ENCODE results near the gene PGAP6. TPM values are rescaled to one million over a fixed set of nuclear protein-coding genes. Genes with fewer than 3 reads are reported as not detected.
A peak's percentile ranks its signal among the peaks of the same experiment; 100 is the strongest.
"Not testable (repeated sequence)": the region's sequence is repeated elsewhere in the genome, so short reads cannot be mapped to it uniquely, and the experiment has no call there.

PGAP6 gene
- total and polyA plus RNA-seq, 2 of the 4 experiments (the other 2 are of a cell fraction): 49.1 to 124 TPM

DNA sequence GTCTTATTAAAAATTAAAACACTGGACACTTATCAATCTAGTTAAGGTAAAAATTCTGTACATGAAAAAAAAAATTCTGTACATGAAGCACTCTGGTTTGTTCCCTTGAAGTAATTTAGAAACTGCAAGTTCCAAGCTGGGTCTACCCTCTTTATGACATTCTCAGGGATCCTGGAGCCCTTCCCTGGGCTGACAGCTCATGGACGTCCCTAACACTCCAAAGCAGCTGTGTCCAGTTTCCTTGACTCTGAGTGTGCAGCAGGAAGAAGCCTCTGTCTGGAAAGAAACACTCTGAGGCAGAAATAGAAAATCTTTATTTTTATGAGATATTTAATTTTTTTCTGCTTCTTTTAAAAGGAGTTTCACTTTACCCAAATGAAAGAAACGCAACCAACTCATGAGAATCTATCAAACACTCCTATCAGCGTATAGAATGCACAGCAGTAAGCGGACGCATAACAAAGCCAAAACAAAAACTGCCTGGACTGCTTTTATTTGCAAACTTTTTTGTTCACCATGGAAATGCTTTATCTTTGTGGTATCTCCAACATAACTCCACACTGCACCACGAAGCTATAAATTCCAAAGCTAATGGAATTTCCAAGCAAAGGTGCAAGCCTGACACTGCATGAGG is 50.5 kb downstream of the PGAP6 start:
- H3K56ac ChIP-seq (ENCODE audit: extremely low read depth, insufficient read depth, low read length); H2AK5ac ChIP-seq (ENCODE audit: low read depth, low read length); H3K14ac ChIP-seq (replicated peaks; ENCODE audit: low read depth, low read length); H3K4ac ChIP-seq (ENCODE audit: low read depth, low read length); H3K9me3 ChIP-seq (ENCODE audit: control insufficient read depth, insufficient read depth, low read length); H4K5ac ChIP-seq (ENCODE audit: low read depth, low read length); dilution Hi-C loops (cut with HindIII; ENCODE audit: low sequenced_read_pairs, unreplicated experiment); H4K8ac ChIP-seq (ENCODE audit: low read depth in 2 of 2, low read length in 2 of 2); H3K27ac ChIP-seq (ENCODE audit: insufficient read depth, low read length); H3K36me3 ChIP-seq (ENCODE audit: control insufficient read depth, insufficient read depth, low read length); H3K4me3 ChIP-seq (ENCODE audit: insufficient read depth, low read depth, low read length); H3K23ac ChIP-seq (ENCODE audit: low read depth, low read length); H2AK9ac ChIP-seq (replicated peaks; ENCODE audit: low read depth, low read length, poor library complexity); H3K18ac ChIP-seq (ENCODE audit: low read depth, low read length); H2AFZ ChIP-seq (replicated peaks; ENCODE audit: low read length, poor library complexity); H2BK15ac ChIP-seq (ENCODE audit: low read depth, low read length); H2BK20ac ChIP-seq (ENCODE audit: low read depth, low read length); H4K91ac ChIP-seq (ENCODE audit: insufficient read depth, low read depth, low read length); H2BK120ac ChIP-seq (ENCODE audit: low read depth, low read length); BruUV-seq (replicated peaks); H2BK5ac ChIP-seq (ENCODE audit: low read depth, low read length, poor library complexity, severe bottlenecking); in situ Hi-C loops (cut with MboI; ENCODE audit: low sequenced_read_pairs); CTCF ChIA-PET; H3K27me3 ChIP-seq (ENCODE audit: control insufficient read depth, insufficient read depth, low read length); H3K9ac ChIP-seq (ENCODE audit: low read depth, low read length): not testable (repeated sequence)
- POLR2A ChIA-PET (ENCODE audit: unreplicated experiment): interaction anchor here (0.5 kb wide), 1 partner anchor 21 kb away, joined by 4 read pairs; the partner anchor contains the start of gene AXIN1
- H4K20me1 ChIP-seq (ENCODE audit: insufficient read depth, low read length): peaks cover 71% of the 10 kb centered on the region
- peak overlapping the region; percentile 14 for H3K4me2 ChIP-seq (ENCODE audit: low read depth, low read length)
- intact Hi-C loops (cut with micrococcal nuclease): loop anchor here (5.0 kb wide), 1 partner anchor 89 kb away; no protein-coding TSS in a partner anchor
- H3K4me1 ChIP-seq (ENCODE audit: control insufficient read depth, insufficient read depth, low read length): peaks cover 22% of the 10 kb centered on the region
- peak; percentile 57 for ATAC-seq (ENCODE audit: low read depth)
- peak; percentile 44 for DNase-seq
- no CpG with 5 or more reads among the region's 6 CpGs for WGBS, 2 experiments (ENCODE audit: extremely low coverage in 2 of 2, insufficient read length in 1 of 2)
- peaks cover 34% of the 10 kb centered on the region for H3K9me1 ChIP-seq (ENCODE audit: insufficient read depth, low read length)
- H3K79me1 ChIP-seq (ENCODE audit: low read depth in 1 of 2, low read length in 2 of 2): peaks cover 33 to 76% of the 10 kb centered on the region in 2 experiments
